Measurements from ENCODE around the gene ACAN.

The ACAN gene

DNA sequence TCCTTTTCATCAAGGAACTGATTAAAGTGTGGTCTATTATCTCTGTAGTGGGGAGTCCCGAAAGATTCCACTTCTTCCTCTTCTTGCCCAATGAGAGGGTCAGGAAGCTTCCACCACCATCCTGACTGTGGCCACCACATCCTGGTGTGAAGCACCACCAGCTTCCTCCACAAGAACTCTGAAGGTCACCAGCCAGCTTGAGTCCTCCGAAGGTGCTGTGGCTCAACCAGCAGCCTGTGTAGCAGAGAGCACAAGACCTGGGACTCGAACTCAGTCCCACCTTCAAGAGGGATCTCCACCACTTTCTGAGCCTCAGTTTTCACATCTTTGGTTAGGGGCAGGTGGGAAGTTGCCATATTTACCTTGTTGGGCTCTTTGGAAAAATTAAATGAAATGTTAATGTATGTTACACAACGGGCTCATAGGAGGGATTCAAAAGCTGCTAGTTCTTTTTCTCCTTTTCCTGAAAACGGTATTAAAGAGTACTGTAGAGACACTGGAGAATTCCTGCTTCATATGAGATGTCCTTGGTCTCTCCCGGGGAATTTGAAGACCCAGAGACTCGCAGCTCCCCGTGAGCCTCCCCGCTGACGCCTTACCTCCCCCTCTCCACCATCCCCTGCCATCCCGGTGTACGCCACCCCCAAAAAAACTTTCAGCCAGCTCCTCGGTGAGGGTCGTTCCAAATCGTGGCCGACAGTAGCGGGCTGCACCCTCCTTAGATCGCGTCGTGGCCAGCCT, 816 bp upstream of the ACAN start:
- Histone ChIP-seq H3K36me3 (ENCODE audit: insufficient read depth, low read length) (no peaks in the 10 kb centered on the region), H2AFZ (ENCODE audit: low read length, unreplicated experiment) (no peak overlapping the region), H3K27me3 (ENCODE audit: insufficient read depth, low read length) (peaks cover 46% of the 10 kb centered on the region), H3K4me1 (ENCODE audit: control insufficient read depth, insufficient read depth, low read length, unreplicated experiment) (peaks cover 11% of the 10 kb centered on the region), H3K27ac (ENCODE audit: low read depth, low read length) (no peak overlapping the region), H3K4me3 (ENCODE audit: low read depth, low read length) (peak overlapping the region; percentile 65), H3K79me2 (ENCODE audit: control insufficient read depth, insufficient read depth, low read length, unreplicated experiment) (no peaks in the 10 kb centered on the region)

DNA sequence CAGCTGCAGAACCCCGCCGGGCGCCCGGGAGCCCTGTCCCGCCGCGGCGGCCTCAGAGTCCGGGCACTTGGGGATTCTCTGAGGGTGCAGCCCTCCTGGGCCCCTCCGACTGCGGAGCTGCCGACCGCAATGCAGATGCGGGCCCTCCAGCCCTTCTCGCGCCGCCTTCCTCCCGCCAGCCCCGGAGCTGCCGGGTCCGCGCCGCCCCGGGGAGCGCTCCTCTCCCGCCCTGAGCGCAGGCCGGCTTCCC, 320 bp upstream of the ACAN start:
- H3K27me3 ChIP-seq (ENCODE audit: insufficient read depth, low read length) = peaks cover 46% of the 10 kb centered on the region
- H3K79me2 ChIP-seq (ENCODE audit: control insufficient read depth, insufficient read depth, low read length, unreplicated experiment) = no peaks in the 10 kb centered on the region
- H3K36me3 ChIP-seq (ENCODE audit: insufficient read depth, low read length) = no peaks in the 10 kb centered on the region
- peak overlapping the region; percentile 65 for H3K4me3 ChIP-seq (ENCODE audit: low read depth, low read length)
- H3K27ac ChIP-seq (ENCODE audit: low read depth, low read length) = no peak overlapping the region
- peaks cover 11% of the 10 kb centered on the region for H3K4me1 ChIP-seq (ENCODE audit: control insufficient read depth, insufficient read depth, low read length, unreplicated experiment)
- H2AFZ ChIP-seq (ENCODE audit: low read length, unreplicated experiment) = no peak overlapping the region

DNA sequence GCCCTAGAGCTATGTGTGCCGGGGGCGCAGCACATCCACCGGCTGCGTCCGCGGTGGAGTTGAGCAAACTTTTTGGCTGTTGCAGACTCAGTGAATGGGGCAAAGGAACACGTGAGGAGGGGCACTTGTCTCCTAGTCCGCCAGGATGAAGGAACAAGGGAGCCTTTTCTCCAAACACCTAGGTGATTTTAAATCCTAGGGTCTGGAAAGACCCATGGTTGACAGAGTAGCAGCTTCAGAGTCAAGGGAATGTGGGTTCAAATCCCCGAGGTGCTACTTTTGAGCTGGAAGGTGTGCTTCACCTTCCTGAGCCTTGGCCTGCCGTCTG, 648 bp downstream of the ACAN start:
- Histone ChIP-seq H3K27ac (ENCODE audit: low read depth, low read length) (no peak overlapping the region), H3K79me2 (ENCODE audit: control insufficient read depth, insufficient read depth, low read length, unreplicated experiment) (no peaks in the 10 kb centered on the region), H3K36me3 (ENCODE audit: insufficient read depth, low read length) (no peaks in the 10 kb centered on the region), H3K4me1 (ENCODE audit: control insufficient read depth, insufficient read depth, low read length, unreplicated experiment) (peaks cover 11% of the 10 kb centered on the region), H3K27me3 (ENCODE audit: insufficient read depth, low read length) (peaks cover 46% of the 10 kb centered on the region), H3K4me3 (ENCODE audit: low read depth, low read length) (no peak overlapping the region), H2AFZ (ENCODE audit: low read length, unreplicated experiment) (no peak overlapping the region)

DNA sequence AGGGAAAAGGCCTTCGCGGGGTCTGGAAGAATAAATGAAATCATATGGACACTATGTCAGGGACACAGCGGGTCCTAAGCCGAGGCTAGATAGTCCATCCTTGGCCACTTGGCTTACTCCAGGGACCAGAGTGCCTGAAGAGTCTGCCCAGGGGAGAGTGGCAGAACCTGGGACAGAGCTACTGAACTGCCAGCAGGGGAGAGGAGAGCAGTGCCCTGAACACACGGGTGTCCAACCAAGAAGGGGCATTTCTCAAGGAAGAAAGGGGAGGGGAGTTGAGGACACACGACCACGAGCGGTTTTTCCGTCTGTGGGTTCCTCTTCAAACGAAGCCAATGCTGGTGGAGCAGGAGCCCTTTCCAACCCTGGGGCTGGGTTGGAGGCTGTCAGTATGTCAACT, 1.0 kb downstream of the ACAN start:
- Histone ChIP-seq H3K79me2 (ENCODE audit: control insufficient read depth, insufficient read depth, low read length, unreplicated experiment) (no peaks in the 10 kb centered on the region), H3K36me3 (ENCODE audit: insufficient read depth, low read length) (no peaks in the 10 kb centered on the region), H3K4me3 (ENCODE audit: low read depth, low read length) (no peak overlapping the region), H2AFZ (ENCODE audit: low read length, unreplicated experiment) (no peak overlapping the region), H3K4me1 (ENCODE audit: control insufficient read depth, insufficient read depth, low read length, unreplicated experiment) (peaks cover 11% of the 10 kb centered on the region), H3K27me3 (ENCODE audit: insufficient read depth, low read length) (peaks cover 46% of the 10 kb centered on the region), H3K27ac (ENCODE audit: low read depth, low read length) (no peak overlapping the region)

DNA sequence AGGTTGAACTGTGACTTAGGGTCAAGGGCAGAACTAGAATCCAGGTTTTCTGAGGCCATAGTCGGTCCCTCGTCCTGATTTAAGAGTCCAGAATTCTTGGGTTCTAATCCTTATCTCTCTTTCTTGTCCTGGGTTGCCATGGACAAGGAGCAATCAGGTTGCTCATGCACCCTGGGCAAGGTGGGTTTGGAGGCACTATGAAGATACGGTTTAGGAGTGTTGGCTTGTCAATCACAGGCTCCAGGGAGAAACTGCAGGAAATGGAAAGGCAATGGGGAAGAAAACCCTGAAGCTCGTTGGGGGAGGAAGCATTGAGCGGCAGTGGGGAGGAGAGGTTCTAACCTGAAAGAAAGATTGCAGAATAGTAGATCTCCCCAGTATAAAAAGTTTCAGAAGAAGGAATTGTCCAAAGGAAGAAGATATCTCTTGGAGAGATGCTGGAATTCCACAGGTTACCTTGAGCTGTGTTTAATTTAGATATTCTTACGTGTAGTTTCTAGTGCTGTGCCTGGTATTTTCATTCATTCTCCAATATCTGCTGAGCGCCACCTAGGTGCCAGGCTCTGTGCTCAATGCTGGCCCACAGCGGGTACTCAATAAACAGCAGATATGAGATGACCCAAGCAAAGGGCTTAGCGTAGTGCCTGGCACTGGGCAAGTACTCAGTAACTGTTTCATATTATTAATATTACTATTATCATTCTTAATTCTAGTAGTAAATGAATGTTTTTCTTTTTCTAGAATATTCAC, 2.0 kb downstream of the ACAN start:
- Histone ChIP-seq H3K36me3 (ENCODE audit: insufficient read depth, low read length) (no peaks in the 10 kb centered on the region), H3K4me3 (ENCODE audit: low read depth, low read length) (no peak overlapping the region), H3K27me3 (ENCODE audit: insufficient read depth, low read length) (peaks cover 46% of the 10 kb centered on the region), H3K27ac (ENCODE audit: low read depth, low read length) (no peak overlapping the region), H3K4me1 (ENCODE audit: control insufficient read depth, insufficient read depth, low read length, unreplicated experiment) (peaks cover 5% of the 10 kb centered on the region), H3K79me2 (ENCODE audit: control insufficient read depth, insufficient read depth, low read length, unreplicated experiment) (no peaks in the 10 kb centered on the region), H2AFZ (ENCODE audit: low read length, unreplicated experiment) (no peak overlapping the region)

DNA sequence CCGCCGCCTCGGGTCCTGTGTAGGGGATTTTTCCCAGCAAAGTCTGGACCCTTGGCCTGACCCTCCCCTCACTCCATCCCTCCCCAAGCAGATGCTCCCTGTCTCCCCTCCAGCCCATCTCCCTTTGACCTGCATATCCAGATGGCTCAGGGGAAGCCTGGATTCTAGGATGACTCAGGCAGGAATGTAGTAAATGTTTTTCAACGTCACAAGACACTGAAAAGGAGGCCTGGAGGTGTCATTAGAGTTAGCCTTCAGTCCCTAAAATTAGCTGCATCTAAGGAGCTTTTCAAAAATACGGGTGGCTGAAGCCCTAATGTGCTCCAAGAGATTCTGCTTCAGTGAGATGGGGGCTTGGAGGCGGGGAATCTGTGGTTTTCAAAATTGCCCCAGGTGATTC, 7.2 kb downstream of the ACAN start:
- no peak overlapping the region for H3K27ac ChIP-seq (ENCODE audit: low read depth, low read length)
- H2AFZ ChIP-seq (ENCODE audit: low read length, unreplicated experiment) = peak overlapping the region; percentile 5
- peaks cover 18% of the 10 kb centered on the region for H3K27me3 ChIP-seq (ENCODE audit: insufficient read depth, low read length)
- no peaks in the 10 kb centered on the region for H3K36me3 ChIP-seq (ENCODE audit: insufficient read depth, low read length)
- H3K79me2 ChIP-seq (ENCODE audit: control insufficient read depth, insufficient read depth, low read length, unreplicated experiment) = no peaks in the 10 kb centered on the region
- H3K4me1 ChIP-seq (ENCODE audit: control insufficient read depth, insufficient read depth, low read length, unreplicated experiment) = peaks cover 9% of the 10 kb centered on the region
- H3K4me3 ChIP-seq (ENCODE audit: low read depth, low read length) = no peak overlapping the region

DNA sequence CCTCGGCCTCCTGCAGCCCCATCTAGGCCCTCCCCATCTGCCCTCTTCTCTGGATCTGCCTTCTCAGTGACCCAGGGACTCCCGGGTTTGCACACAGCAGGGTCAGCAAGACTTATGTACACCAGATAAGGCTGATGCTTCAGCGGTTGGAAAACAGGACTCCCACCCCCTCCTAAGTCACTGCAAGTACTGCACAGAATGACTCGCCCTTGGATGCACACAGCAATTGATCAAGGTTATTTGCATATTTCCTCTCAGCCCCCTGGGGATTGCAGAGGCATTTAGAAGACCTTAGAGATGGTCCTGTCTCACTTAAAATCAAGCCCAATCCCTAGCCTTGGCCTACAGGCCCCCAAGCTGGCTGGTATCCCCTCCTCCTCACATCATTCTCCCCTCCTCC, 8.9 kb downstream of the ACAN start:
- H3K27me3 ChIP-seq (ENCODE audit: insufficient read depth, low read length) = peaks cover 17% of the 10 kb centered on the region
- no peaks in the 10 kb centered on the region for H3K36me3 ChIP-seq (ENCODE audit: insufficient read depth, low read length)
- no peak overlapping the region for H3K4me3 ChIP-seq (ENCODE audit: low read depth, low read length)
- no peak overlapping the region for H3K27ac ChIP-seq (ENCODE audit: low read depth, low read length)
- H3K4me1 ChIP-seq (ENCODE audit: control insufficient read depth, insufficient read depth, low read length, unreplicated experiment) = peaks cover 9% of the 10 kb centered on the region
- no peaks in the 10 kb centered on the region for H3K79me2 ChIP-seq (ENCODE audit: control insufficient read depth, insufficient read depth, low read length, unreplicated experiment)
- H2AFZ ChIP-seq (ENCODE audit: low read length, unreplicated experiment) = no peak overlapping the region

DNA sequence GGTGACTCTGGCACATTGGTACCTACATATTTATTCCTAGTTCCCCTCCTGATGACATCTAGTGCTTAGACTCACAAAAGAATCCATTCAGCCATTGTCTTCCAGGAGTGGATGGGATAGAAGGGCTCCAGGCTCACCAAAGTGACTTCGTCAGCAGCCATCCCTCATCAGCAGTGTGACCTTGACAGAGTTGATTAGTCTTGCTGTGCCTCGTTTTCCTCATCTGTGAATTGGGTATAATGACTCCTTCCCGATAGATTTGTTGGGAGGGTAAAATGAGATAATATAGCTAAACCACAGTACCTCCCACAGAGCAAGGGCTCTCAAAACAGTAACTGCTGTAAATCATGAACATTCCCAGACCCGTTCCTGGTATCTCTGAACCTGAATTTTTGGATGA, 10.7 kb downstream of the ACAN start:
- Histone ChIP-seq H2AFZ (ENCODE audit: low read length, unreplicated experiment) (no peak overlapping the region), H3K79me2 (ENCODE audit: control insufficient read depth, insufficient read depth, low read length, unreplicated experiment) (no peaks in the 10 kb centered on the region), H3K27ac (ENCODE audit: low read depth, low read length) (no peak overlapping the region), H3K36me3 (ENCODE audit: insufficient read depth, low read length) (no peaks in the 10 kb centered on the region), H3K27me3 (ENCODE audit: insufficient read depth, low read length) (peaks cover 28% of the 10 kb centered on the region), H3K4me3 (ENCODE audit: low read depth, low read length) (no peak overlapping the region), H3K4me1 (ENCODE audit: control insufficient read depth, insufficient read depth, low read length, unreplicated experiment) (peaks cover 9% of the 10 kb centered on the region)

DNA sequence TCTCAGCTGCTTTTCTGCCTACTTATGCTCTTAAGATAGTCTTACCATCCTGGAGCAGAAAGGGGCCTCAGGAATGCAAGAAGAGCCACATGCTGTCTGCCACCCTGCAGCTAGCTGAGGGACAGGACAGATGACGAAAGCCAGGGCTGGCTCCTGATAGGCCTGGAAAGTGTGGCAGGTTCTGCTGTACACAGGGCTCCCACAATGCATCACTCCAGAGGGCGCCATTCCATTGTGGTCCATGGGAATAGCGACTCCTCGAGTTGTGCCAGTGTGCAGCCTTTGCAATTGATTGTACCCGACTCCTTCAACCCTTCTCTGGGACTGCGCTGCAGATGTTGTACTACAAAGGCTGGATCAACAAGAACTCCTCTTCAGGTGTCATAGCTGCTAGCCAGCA, 11.2 kb downstream of the ACAN start:
- H3K27ac ChIP-seq (ENCODE audit: low read depth, low read length) = no peak overlapping the region
- H3K79me2 ChIP-seq (ENCODE audit: control insufficient read depth, insufficient read depth, low read length, unreplicated experiment) = no peaks in the 10 kb centered on the region
- H3K4me1 ChIP-seq (ENCODE audit: control insufficient read depth, insufficient read depth, low read length, unreplicated experiment) = peaks cover 9% of the 10 kb centered on the region
- H3K36me3 ChIP-seq (ENCODE audit: insufficient read depth, low read length) = no peaks in the 10 kb centered on the region
- peaks cover 33% of the 10 kb centered on the region for H3K27me3 ChIP-seq (ENCODE audit: insufficient read depth, low read length)
- no peak overlapping the region for H3K4me3 ChIP-seq (ENCODE audit: low read depth, low read length)
- no peak overlapping the region for H2AFZ ChIP-seq (ENCODE audit: low read length, unreplicated experiment)

DNA sequence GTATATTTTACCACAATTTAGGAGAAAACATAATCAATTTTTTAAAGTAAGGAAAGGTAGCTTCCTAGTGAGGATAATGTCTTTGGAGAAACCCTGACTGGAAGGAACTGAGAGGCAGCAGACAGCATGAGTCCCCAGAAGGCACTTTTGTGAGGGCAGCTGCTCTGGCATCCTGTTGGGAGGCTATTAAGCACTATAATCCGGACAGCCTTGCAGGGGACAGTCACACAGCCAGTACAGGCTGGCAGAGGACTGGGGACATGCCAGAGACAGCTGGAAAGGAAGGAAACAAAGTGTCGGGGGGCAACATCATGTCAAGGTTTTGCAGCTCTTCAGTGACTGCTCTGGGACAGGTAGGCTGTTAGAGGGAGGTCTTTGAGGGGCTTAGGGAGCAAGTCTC, 15.7 kb downstream of the ACAN start:
- Histone ChIP-seq H3K27ac (ENCODE audit: low read depth, low read length) (no peak overlapping the region), H3K27me3 (ENCODE audit: insufficient read depth, low read length) (peaks cover 62% of the 10 kb centered on the region), H2AFZ (ENCODE audit: low read length, unreplicated experiment) (no peak overlapping the region), H3K36me3 (ENCODE audit: insufficient read depth, low read length) (no peaks in the 10 kb centered on the region), H3K4me3 (ENCODE audit: low read depth, low read length) (no peak overlapping the region), H3K79me2 (ENCODE audit: control insufficient read depth, insufficient read depth, low read length, unreplicated experiment) (no peaks in the 10 kb centered on the region), H3K4me1 (ENCODE audit: control insufficient read depth, insufficient read depth, low read length, unreplicated experiment) (no peaks in the 10 kb centered on the region)

DNA sequence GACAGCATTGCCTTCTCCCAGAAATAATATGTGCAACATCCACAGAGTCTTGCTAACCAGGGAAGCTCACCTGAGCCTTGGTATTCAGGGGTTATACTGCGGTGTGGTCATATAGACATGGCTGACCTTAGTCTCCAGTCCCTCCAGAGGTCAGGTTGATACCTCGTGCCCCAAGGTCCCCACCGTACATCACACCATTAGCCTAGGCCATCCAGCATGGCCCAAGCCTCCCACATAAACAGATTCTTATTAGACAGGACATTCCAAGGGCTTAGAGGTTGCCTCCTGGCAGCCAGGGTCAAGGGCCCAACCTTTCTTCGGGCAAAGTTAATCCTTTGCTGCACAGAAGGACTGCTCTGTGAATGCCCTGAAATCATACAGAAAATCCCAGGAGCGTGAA, 18.8 kb downstream of the ACAN start:
- no peaks in the 10 kb centered on the region for H3K36me3 ChIP-seq (ENCODE audit: insufficient read depth, low read length)
- no peaks in the 10 kb centered on the region for H3K79me2 ChIP-seq (ENCODE audit: control insufficient read depth, insufficient read depth, low read length, unreplicated experiment)
- H3K4me3 ChIP-seq (ENCODE audit: low read depth, low read length) = no peak overlapping the region
- H3K4me1 ChIP-seq (ENCODE audit: control insufficient read depth, insufficient read depth, low read length, unreplicated experiment) = no peaks in the 10 kb centered on the region
- peaks cover 50% of the 10 kb centered on the region for H3K27me3 ChIP-seq (ENCODE audit: insufficient read depth, low read length)
- no peak overlapping the region for H3K27ac ChIP-seq (ENCODE audit: low read depth, low read length)
- no peak overlapping the region for H2AFZ ChIP-seq (ENCODE audit: low read length, unreplicated experiment)

All from ACC112 (cell line).